HEK293 (cell line): ENCODE data around the gene ACAP3.
A peak's percentile ranks its signal among the peaks of the same experiment; 100 is the strongest.

Experiments used
- BCL11A ChIP-seq: fragments of 450-650 bp; formaldehyde crosslinking; IDR thresholded peaks from 2 replicates; pipeline ENCODE4 v1.5.1; 2016; ENCODE audit warnings: low read depth, missing biosample characterization, missing genetic modification characterization
- BCL11B ChIP-seq: fragments of 450-650 bp; formaldehyde crosslinking; IDR thresholded peaks from 2 replicates; pipeline ENCODE4 v1.5.1; 2016; ENCODE audit warnings: low read depth, missing biosample characterization, missing genetic modification characterization
- GLI2 ChIP-seq: fragments of 450-650 bp; formaldehyde crosslinking; IDR thresholded peaks from 2 replicates; pipeline ENCODE4; 2017; ENCODE audit warnings: missing biosample characterization, missing genetic modification characterization, low read depth, borderline replicate concordance
- GLIS2 ChIP-seq: fragments of 450-650 bp; formaldehyde crosslinking; IDR thresholded peaks from 2 replicates; pipeline ENCODE4 v1.5.1; 2016; ENCODE audit warnings: missing biosample characterization, missing genetic modification characterization
- IKZF3 ChIP-seq: fragments of 450-650 bp; IDR thresholded peaks from 2 replicates; pipeline ENCODE4 v1.5.0; 2018; ENCODE audit warnings: missing biosample characterization, mild to moderate bottlenecking, missing genetic modification characterization, moderate library complexity
- MZF1 ChIP-seq: fragments of 450-650 bp; formaldehyde crosslinking; IDR thresholded peaks from 2 replicates; pipeline ENCODE4 v1.5.1; 2017; ENCODE audit warnings: missing biosample characterization, missing genetic modification characterization, borderline replicate concordance
- PBX3 ChIP-seq: sonication (generic); formaldehyde crosslinking; IDR thresholded peaks from 2 replicates; pipeline ENCODE4 v1.8.1; 2022; ENCODE audit warnings: mild to moderate bottlenecking, moderate library complexity, missing genetic modification reagents
- TSHZ1 ChIP-seq: fragments of 450-650 bp; formaldehyde crosslinking; IDR thresholded peaks from 2 replicates; pipeline ENCODE4 v1.5.1; 2016; ENCODE audit warnings: missing biosample characterization, missing genetic modification characterization, borderline replicate concordance
- ZBTB17 ChIP-seq: fragments of 450-650 bp; formaldehyde crosslinking; IDR thresholded peaks from 2 replicates; pipeline ENCODE4 v1.5.1; 2016; ENCODE audit warnings: missing biosample characterization, missing genetic modification characterization
- ZBTB44 ChIP-seq: fragments of 450-650 bp; IDR thresholded peaks from 2 replicates; pipeline ENCODE4 v1.5.1; 2018; ENCODE audit warnings: missing biosample characterization, mild to moderate bottlenecking, missing genetic modification characterization
- ZBTB49 ChIP-seq: fragments of 450-650 bp; formaldehyde crosslinking; IDR thresholded peaks from 2 replicates; pipeline ENCODE4 v1.5.1; 2016; ENCODE audit warnings: missing biosample characterization, missing genetic modification characterization, low read depth
- ZFP69B ChIP-seq: fragments of 450-650 bp; formaldehyde crosslinking; IDR thresholded peaks from 2 replicates; pipeline ENCODE4 v1.5.1; 2016; ENCODE audit warnings: missing biosample characterization, missing genetic modification characterization
- ZIC2 ChIP-seq: fragments of 450-650 bp; formaldehyde crosslinking; IDR thresholded peaks from 2 replicates; pipeline ENCODE4 v1.5.1; 2016; ENCODE audit warnings: missing biosample characterization, missing genetic modification characterization
- ZNF10 ChIP-seq: fragments of 450-650 bp; formaldehyde crosslinking; IDR thresholded peaks from 2 replicates; pipeline ENCODE4 v1.5.1; 2017; ENCODE audit warnings: missing biosample characterization, missing genetic modification characterization
- ZNF112 ChIP-seq: fragments of 450-650 bp; formaldehyde crosslinking; IDR thresholded peaks from 2 replicates; pipeline ENCODE4 v1.5.0; 2017; ENCODE audit warnings: missing biosample characterization, missing genetic modification characterization
- ZNF132 ChIP-seq: fragments of 450-650 bp; formaldehyde crosslinking; IDR thresholded peaks from 2 replicates; pipeline ENCODE4 v1.5.1; 2017; ENCODE audit warnings: missing biosample characterization, missing genetic modification characterization, borderline replicate concordance
- ZNF157 ChIP-seq: fragments of 450-650 bp; formaldehyde crosslinking; IDR thresholded peaks from 2 replicates; pipeline ENCODE4 v1.5.1; 2016; ENCODE audit warnings: missing biosample characterization, missing genetic modification characterization
- ZNF169 ChIP-seq: fragments of 450-650 bp; formaldehyde crosslinking; IDR thresholded peaks from 2 replicates; pipeline ENCODE4 v1.5.1; 2016; ENCODE audit warnings: missing biosample characterization, missing genetic modification characterization
- ZNF24 ChIP-seq: fragments of 450-650 bp; formaldehyde crosslinking; IDR thresholded peaks from 2 replicates; pipeline ENCODE4 v1.5.1; 2016; ENCODE audit warnings: missing biosample characterization, missing genetic modification characterization
- ZNF248 ChIP-seq: fragments of 450-650 bp; formaldehyde crosslinking; IDR thresholded peaks from 2 replicates; pipeline ENCODE4 v1.5.1; 2017; ENCODE audit warnings: missing biosample characterization, missing genetic modification characterization
- ZNF335 ChIP-seq: fragments of 450-650 bp; formaldehyde crosslinking; conservative IDR thresholded peaks from 2 replicates; pipeline ENCODE4 v1.5.1; 2016; ENCODE audit warnings: missing biosample characterization, missing genetic modification characterization
- ZNF354C ChIP-seq: fragments of 450-650 bp; formaldehyde crosslinking; IDR thresholded peaks from 2 replicates; pipeline ENCODE4 v1.5.1; 2016; ENCODE audit warnings: missing biosample characterization, missing genetic modification characterization, low read depth, borderline replicate concordance
- ZNF366 ChIP-seq: fragments of 450-650 bp; formaldehyde crosslinking; conservative IDR thresholded peaks from 2 replicates; pipeline ENCODE4 v1.5.1; 2016; ENCODE audit warnings: missing biosample characterization, missing genetic modification characterization
- ZNF394 ChIP-seq: fragments of 450-650 bp; formaldehyde crosslinking; IDR thresholded peaks from 2 replicates; pipeline ENCODE4 v1.5.1; 2016; ENCODE audit warnings: missing biosample characterization, missing genetic modification characterization, mild to moderate bottlenecking, moderate library complexity, borderline replicate concordance
- ZNF426 ChIP-seq: fragments of 450-650 bp; formaldehyde crosslinking; IDR thresholded peaks from 2 replicates; pipeline ENCODE4 v1.5.1; 2017; ENCODE audit warnings: missing biosample characterization, missing genetic modification characterization, mild to moderate bottlenecking, inconsistent platforms, moderate library complexity
- ZNF514 ChIP-seq: fragments of 450-650 bp; formaldehyde crosslinking; IDR thresholded peaks from 2 replicates; pipeline ENCODE4 v1.5.1; 2016; ENCODE audit warnings: missing biosample characterization, missing genetic modification characterization
- ZNF544 ChIP-seq: fragments of 450-650 bp; formaldehyde crosslinking; IDR thresholded peaks from 2 replicates; pipeline ENCODE4 v1.5.0; 2017; ENCODE audit warnings: missing biosample characterization, missing genetic modification characterization
- ZNF548 ChIP-seq: fragments of 450-650 bp; formaldehyde crosslinking; IDR thresholded peaks from 2 replicates; pipeline ENCODE4 v1.5.1; 2016; ENCODE audit warnings: missing biosample characterization, missing genetic modification characterization
- ZNF549 ChIP-seq: fragments of 450-650 bp; IDR thresholded peaks from 2 replicates; pipeline ENCODE4 v1.5.1; 2018; ENCODE audit warnings: missing biosample characterization, missing genetic modification characterization, mild to moderate bottlenecking, inconsistent platforms, moderate library complexity
- ZNF560 ChIP-seq: fragments of 450-650 bp; formaldehyde crosslinking; IDR thresholded peaks from 2 replicates; pipeline ENCODE4 v1.5.1; 2017; ENCODE audit warnings: missing biosample characterization, missing genetic modification characterization, borderline replicate concordance
- ZNF654 ChIP-seq: fragments of 450-650 bp; formaldehyde crosslinking; IDR thresholded peaks from 2 replicates; pipeline ENCODE4 v1.5.1; 2016; ENCODE audit warnings: low read depth, missing biosample characterization, missing genetic modification characterization
- ZNF664 ChIP-seq: fragments of 450-650 bp; formaldehyde crosslinking; IDR thresholded peaks from 2 replicates; pipeline ENCODE4 v1.5.1; 2016; ENCODE audit warnings: missing biosample characterization, missing genetic modification characterization
- ZNF776 ChIP-seq: fragments of 450-650 bp; formaldehyde crosslinking; IDR thresholded peaks from 2 replicates; pipeline ENCODE4 v1.5.0; 2017; ENCODE audit warnings: missing biosample characterization, missing genetic modification characterization, borderline replicate concordance
- ZSCAN23 ChIP-seq: fragments of 450-650 bp; formaldehyde crosslinking; IDR thresholded peaks from 2 replicates; pipeline ENCODE4 v1.5.1; 2016; ENCODE audit warnings: missing biosample characterization, missing genetic modification characterization

Gene ACAP3

GRCh38 chr1:1290238-1290731 lies 17.4 kb downstream of the ACAP3 start (continued):
- peak; percentile 58 for TF ChIP-seq GLIS2 (tag by site-specific recombination)
- TF ChIP-seq ZBTB44 (tag by site-specific recombination), result no peak
- no peak for TF ChIP-seq ZNF157 (tag by site-specific recombination)
- TF ChIP-seq ZNF112 (tag by site-specific recombination), result no peak
- TF ChIP-seq ZBTB49 (tag by site-specific recombination), result no peak
- no peak for TF ChIP-seq ZNF354C (tag by site-specific recombination)
- TF ChIP-seq ZNF776 (tag by site-specific recombination), result no peak
- TF ChIP-seq ZNF335 (tag by site-specific recombination), result no peak
- TF ChIP-seq MZF1 (tag by site-specific recombination), result no peak
- TF ChIP-seq ZNF132, result no peak
- no peak for TF ChIP-seq ZSCAN23 (tag by site-specific recombination)
- peak; percentile 83 for TF ChIP-seq BCL11A (tag by site-specific recombination)
- no peak for TF ChIP-seq ZNF544 (tag by site-specific recombination)
- no peak for TF ChIP-seq ZFP69B
- no peak for TF ChIP-seq ZNF24 (tag by site-specific recombination)
- TF ChIP-seq GLI2 (tag by site-specific recombination), result no peak
- no peak for TF ChIP-seq ZNF549
- no peak for TF ChIP-seq ZNF169 (tag by site-specific recombination)
- TF ChIP-seq ZNF548 (tag by site-specific recombination), result no peak
- TF ChIP-seq TSHZ1, result no peak
- no peak; the same call in 1 of the 2 replicates for TF ChIP-seq ZNF654 (tag by site-specific recombination)
- no peak for TF ChIP-seq ZNF426
- TF ChIP-seq ZNF248 (tag by site-specific recombination), result no peak
- TF ChIP-seq ZNF394, result no peak
- TF ChIP-seq BCL11B (tag by site-specific recombination), result peak; percentile 73
- no peak for TF ChIP-seq ZBTB17 (tag by site-specific recombination)
- no peak for TF ChIP-seq ZNF664 (tag by site-specific recombination)
- TF ChIP-seq IKZF3, result 0 out of 2 replicates have a peak, but pooled peaks have one; percentile 44
- no peak for TF ChIP-seq PBX3
- no peak for TF ChIP-seq ZNF514 (tag by site-specific recombination)
- no peak for TF ChIP-seq ZNF366 (tag by site-specific recombination)
- no peak for TF ChIP-seq ZNF560 (tag by site-specific recombination)
- TF ChIP-seq ZNF10 (tag by site-specific recombination), result 0 out of 2 replicates have a peak, but pooled peaks have one; percentile 22
- no peak for TF ChIP-seq ZIC2 (tag by site-specific recombination)
